Tongue (tissue), 2 donors: ENCODE results near the gene OR6N2. TPM values are rescaled to one million over a fixed set of nuclear protein-coding genes. Genes with fewer than 3 reads are reported as not detected.

Source experiments
- DNase-seq: peaks from one replicate; pipeline ENCODE4 v3.0.0-alpha.2; 2015
- total RNA-seq: library from RNA; depleted of rRNA; stranded (reverse); fragments of >200 nt; gene quantifications from one replicate; pipeline ENCODE4 v1.2.3, GENCODE V29; 2014

Gene OR6N2, protein sequence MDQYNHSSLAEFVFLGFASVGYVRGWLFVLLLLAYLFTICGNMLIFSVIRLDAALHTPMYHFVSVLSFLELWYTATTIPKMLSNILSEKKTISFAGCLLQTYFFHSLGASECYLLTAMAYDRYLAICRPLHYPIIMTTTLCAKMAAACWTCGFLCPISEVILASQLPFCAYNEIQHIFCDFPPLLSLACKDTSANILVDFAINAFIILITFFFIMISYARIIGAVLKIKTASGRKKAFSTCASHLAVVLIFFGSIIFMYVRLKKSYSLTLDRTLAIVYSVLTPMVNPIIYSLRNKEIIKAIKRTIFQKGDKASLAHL
- not detected for total RNA-seq

- DNase-seq: no peak
These were observed at the start of gene OR6N2 for GRCh38 chr1:158781104-158781503. TSS of gene OR6N2 (minus strand) at chr1:158781204. CDS start at chr1:158777635, 3,569 bp downstream.

- DNase-seq: no peak
These were observed 49.2 kb upstream of the OR6N2 start for GRCh38 chr1:158830074-158830677.

GRCh38 chr1:158821723-158822122 is 40.7 kb upstream of the OR6N2 start:
- no peak for DNase-seq

DNA sequence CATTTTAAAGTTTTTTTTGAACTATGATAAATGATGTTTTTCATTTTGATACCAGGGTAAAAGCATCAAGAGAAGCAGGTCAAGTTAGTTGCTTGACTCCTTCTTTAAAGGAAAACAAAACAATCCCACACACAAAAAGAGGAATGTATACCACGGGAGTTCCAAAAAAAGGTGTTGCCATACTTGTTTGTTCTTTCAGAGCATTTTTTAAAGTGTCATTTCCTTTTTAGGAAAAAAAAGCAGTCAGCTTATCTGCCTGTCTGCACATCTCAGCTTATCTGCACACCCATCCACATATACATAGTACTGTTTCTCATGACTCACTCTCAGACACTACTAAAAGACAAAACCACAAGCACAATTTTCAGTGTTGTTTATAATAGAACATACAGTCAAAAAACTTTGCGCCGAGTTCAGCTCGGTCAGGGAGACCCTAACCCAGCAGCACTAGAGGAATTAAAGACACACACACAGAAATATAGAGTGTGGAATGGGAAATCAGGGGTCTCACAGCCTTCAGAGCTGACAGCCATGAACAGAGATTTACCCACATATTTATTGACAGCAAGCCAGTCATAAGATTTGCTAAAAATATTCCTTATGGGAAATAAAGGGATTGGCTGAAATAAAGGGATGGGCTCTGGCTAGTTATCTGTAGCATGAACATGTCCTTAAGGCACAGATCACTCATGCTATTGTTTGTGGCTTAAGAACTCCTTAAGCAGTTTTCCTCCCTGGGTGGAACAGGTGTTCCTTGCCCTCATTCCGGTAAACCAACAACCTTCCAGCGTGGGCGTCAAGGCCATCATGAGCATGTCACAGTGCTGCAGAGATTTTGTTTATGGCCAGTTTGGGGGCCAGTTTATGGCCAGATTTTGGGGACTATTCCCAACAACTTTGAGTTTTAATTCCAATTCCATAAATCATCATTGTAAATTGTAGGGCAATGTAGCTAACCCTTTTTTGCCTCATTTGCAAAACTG is 38.7 kb upstream of the OR6N2 start:
- DNase-seq: no peak

DNA sequence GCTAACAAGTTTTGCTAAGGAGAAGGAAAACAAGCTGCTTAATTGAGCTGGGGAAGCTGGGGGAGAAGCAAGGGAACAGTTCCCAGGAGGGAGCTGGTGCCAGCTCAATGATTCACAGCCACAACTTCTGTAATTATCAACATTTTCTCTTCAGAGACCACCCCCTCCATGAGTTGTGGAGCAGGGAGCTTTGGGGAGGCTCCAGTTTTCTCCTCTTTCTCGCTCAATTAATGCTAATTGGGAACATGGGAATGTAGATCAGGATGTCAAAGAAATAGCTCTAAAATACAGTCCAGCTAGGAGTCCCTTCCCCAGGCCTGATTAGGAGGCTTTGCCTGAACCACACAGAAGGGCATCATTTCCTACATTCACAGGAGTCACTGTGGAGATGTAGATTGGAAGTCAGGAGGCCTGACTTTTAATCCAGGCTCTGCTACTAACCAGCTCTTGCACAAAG is 38.0 kb upstream of the OR6N2 start:
- DNase-seq: no peak

GRCh38 chr1:158818560-158818959 is 37.6 kb upstream of the OR6N2 start:
- no peak for DNase-seq

DNA sequence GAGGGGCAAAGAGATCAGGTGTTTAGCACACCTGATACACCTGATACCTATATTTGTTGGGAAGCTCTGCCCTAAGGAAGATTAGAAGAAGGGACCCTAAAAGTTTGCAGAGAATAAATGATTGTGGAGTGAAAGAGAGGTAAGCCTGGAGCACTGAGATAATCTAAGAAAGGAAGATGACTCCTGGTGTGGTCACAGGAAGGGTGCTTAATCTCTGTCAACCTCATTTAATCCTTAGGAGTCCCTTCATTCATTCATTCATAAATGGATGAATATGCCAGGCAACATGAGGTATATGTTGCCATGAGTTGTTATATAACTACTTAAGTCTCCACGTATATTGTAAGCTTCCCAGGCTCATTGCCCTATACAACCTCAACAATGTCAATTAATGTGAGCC is 34.0 kb upstream of the OR6N2 start:
- no peak for DNase-seq

- peak; percentile 8 for DNase-seq
These were observed 32.2 kb upstream of the OR6N2 start for GRCh38 chr1:158813164-158813563.

GRCh38 chr1:158812336-158812735 is 31.3 kb upstream of the OR6N2 start:
- DNase-seq: no peak

DNA sequence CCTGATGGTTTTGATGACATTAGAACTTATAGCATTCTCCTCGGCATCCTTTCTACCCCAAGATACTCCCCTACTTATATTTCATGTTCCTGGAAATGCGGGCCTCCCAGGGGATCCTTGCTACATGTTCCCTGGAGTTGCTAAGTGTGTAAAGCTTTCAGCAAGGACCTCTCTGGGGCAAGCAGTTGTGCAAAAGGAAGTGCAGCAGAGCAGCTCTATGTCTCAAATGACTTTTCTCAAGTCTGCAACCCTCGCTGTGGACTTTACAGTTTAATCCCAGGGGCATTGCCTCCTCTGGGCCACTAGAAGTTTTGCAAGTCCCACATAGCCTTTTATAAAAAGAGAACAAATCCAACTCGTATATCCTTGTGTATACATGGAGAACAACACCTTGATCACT is 29.3 kb upstream of the OR6N2 start:
- DNase-seq: no peak

GRCh38 chr1:158809862-158810261 is 28.9 kb upstream of the OR6N2 start:
- no peak for DNase-seq

DNA sequence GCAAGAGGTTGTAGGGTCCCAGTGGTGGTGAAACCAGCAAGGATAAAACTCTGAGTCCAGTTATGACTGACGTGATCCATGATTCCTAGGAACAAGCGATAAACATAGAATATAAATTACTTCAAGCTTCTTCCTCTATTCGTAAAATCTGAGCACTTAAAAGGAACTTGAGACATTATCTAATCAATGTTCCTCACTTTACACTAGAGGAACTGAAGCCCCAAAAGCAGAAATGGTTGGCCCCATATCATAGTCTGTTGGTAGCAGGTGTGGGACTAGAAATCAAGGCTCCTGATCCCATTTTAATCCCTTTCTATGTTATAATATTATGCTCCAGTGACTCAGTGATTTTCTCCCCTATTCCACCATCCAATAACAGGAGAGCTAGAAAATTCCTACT is 28.3 kb upstream of the OR6N2 start:
- DNase-seq: no peak

DNA sequence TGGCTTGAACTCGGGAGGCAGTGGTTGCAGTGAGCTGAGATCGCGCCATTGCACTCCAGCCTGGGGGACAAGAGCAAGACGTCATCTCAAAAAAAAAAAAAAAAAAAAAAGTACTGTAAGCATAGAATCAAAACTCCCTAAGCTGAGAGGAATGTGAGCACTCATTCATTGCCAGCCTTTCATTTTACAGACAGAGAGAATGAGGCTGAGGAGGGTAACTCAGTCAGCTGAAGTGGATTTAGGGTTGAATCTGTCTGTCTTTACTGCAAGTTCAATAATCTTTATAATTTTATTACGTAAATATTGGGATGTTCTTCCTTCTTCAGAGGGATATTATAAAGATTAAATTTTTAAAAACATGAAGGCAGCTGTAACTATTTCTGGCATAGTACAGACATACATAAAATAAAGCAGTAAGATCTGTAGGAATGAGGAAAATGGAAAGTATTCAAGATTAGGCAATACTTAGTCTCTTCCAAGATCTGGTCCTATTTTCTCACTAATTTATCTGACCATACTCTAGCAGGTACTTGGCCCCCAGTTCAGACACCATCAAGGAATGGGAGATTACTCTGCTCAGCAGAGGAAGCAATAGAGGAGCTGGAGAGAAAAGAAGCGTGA is 26.0 kb upstream of the OR6N2 start:
- DNase-seq: no peak

GRCh38 chr1:158803678-158804077 is 22.7 kb upstream of the OR6N2 start:
- DNase-seq: no peak

- no peak for DNase-seq
These were observed 20.4 kb upstream of the OR6N2 start for GRCh38 chr1:158801396-158801795.

- no peak for DNase-seq
These were observed 19.5 kb upstream of the OR6N2 start for GRCh38 chr1:158800526-158800925.

GRCh38 chr1:158799689-158800088 is 18.7 kb upstream of the OR6N2 start:
- no peak for DNase-seq

DNA sequence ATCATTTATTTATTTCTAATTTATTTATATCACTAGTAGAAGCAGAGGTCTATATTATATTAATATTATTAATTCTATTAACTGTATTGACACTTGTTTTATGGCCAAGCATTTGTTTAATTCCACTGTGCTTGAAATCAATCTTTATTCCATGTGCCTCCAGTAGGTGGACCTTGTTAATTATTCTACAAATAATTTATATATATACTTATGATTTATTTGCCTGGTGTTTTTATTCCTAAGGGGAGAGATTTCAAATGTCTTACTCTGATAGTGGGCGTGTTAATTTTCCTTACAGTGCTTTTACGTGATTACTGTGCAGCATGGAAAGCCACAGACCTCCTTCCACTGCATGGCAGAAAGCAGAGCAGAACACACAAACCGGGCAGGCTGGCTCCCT is 17.5 kb upstream of the OR6N2 start:
- no peak for DNase-seq

GRCh38 chr1:158794247-158794646 is 13.2 kb upstream of the OR6N2 start:
- DNase-seq: no peak

- DNase-seq: no peak
These were observed 12.6 kb upstream of the OR6N2 start for GRCh38 chr1:158793604-158794003.

DNA sequence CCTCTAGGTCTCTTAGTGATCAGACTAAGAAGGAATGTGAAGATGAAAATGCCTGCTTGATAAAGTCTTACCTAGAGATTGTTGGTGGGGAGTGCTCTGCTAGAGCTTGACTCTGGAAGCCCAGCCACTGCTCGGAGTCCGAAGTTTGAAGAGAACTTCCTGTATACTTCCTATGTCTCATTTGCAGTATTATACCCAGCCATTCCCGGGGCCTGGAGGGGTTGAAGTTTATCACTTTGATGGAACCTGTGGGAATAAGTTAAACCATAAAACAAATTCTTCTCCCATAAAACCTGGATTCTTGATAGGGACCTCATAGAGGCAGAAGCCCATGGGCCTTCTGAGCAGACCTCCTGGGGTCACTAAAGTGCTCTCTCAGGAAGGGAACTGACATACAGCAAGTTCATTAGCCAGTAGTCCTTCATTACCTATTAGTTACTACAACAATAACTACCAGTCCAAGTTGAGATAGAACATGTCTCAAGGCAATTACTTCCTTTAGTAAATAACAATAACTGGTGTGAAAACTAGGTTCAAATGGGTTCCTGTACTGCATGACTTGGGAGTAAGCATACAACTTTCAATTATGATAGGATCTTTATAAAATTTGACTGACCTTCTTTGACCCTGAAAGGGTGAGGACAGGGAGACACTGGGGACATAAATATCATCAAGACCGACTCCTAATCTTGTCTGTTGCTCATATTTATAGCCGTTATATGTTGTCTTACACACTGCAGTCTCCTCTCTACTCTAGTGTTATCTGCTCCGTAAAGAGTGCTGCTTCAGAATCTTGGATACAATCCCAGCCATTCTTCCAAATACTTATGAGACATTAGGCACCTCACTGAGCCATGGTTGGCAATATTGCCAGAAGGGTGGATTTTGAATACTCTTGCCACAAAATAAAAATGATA is 8.8 kb downstream of the OR6N2 start, which contains the start of gene OR6N1:
Gene OR6N1 (minus strand): TSS at position 246 of the 917 bp plus-strand sequence. CDS start 5,513 bp downstream, outside the sequence.
- no peak for DNase-seq
